H9 (cell line): ENCODE data around the gene ROCK2. TPM values are rescaled to one million over a fixed set of nuclear protein-coding genes. Genes with fewer than 3 reads are reported as not detected.

ENCODE experiments used
- DNase-seq: peaks from one replicate; pipeline ENCODE4 v3.0.0-alpha.2; 2017
- H2AFZ ChIP-seq: one replicate; pipeline ENCODE4 v1.6.1; 2013; ENCODE audit warnings: mild to moderate bottlenecking, low read length, control low read depth, moderate library complexity
- H2AK5ac ChIP-seq: 2 replicates; pipeline ENCODE4 v1.6.1; 2013; ENCODE audit warnings: low read length, control low read depth, mixed read lengths; ENCODE audit not compliant: insufficient read length
- H2BK120ac ChIP-seq: one replicate; pipeline ENCODE4 v1.6.1; 2013; ENCODE audit warnings: low read depth, mild to moderate bottlenecking, low read length, control low read depth, inconsistent platforms; ENCODE audit not compliant: poor library complexity, severe bottlenecking
- H2BK12ac ChIP-seq: 2 replicates; pipeline ENCODE4 v1.6.1; 2013; ENCODE audit warnings: low read length, control low read depth, mixed read lengths, low read depth; ENCODE audit not compliant: insufficient read length
- H2BK15ac ChIP-seq: 2 replicates; pipeline ENCODE4 v1.6.1; 2013; ENCODE audit warnings: low read depth, low read length, control low read depth
- H2BK20ac ChIP-seq: one replicate; pipeline ENCODE4 v1.6.1; 2013; ENCODE audit warnings: low read depth, mild to moderate bottlenecking, low read length, control low read depth, inconsistent platforms; ENCODE audit not compliant: poor library complexity, severe bottlenecking
- H2BK5ac ChIP-seq: 2 replicates; pipeline ENCODE4 v1.6.1; 2013; ENCODE audit warnings: low read length, control low read depth, mixed read lengths; ENCODE audit not compliant: insufficient read length
- H3K14ac ChIP-seq: 2 replicates; pipeline ENCODE4 v1.6.1; 2013; ENCODE audit warnings: low read length, control low read depth; ENCODE audit not compliant: insufficient read depth
- H3K18ac ChIP-seq: 2 replicates; pipeline ENCODE4 v1.6.1; 2013; ENCODE audit warnings: low read depth, mild to moderate bottlenecking, mixed read lengths, low read length, control low read depth; ENCODE audit not compliant: insufficient read length
- H3K23ac ChIP-seq: 2 replicates; pipeline ENCODE4 v1.6.1; 2013; ENCODE audit warnings: low read length, control low read depth, mixed read lengths, low read depth; ENCODE audit not compliant: insufficient read length
- H3K23me2 ChIP-seq: 2 replicates; pipeline ENCODE4 v1.6.1; 2013; ENCODE audit warnings: low read depth, mild to moderate bottlenecking, mixed read lengths, low read length, control low read depth; ENCODE audit not compliant: insufficient read length, poor library complexity, severe bottlenecking
- H3K27ac ChIP-seq: 2 replicates; pipeline ENCODE4 v1.5.1; 2013; ENCODE audit warnings: low read length, control low read depth, mixed read lengths, low read depth; ENCODE audit not compliant: insufficient read length
- H3K27me3 ChIP-seq: 2 replicates; pipeline ENCODE4 v1.6.1; 2013; ENCODE audit warnings: low read length, control low read depth, inconsistent platforms; ENCODE audit not compliant: insufficient read depth
- H3K4ac ChIP-seq: 2 replicates; pipeline ENCODE4 v1.6.1; 2013; ENCODE audit warnings: low read depth, mild to moderate bottlenecking, control low read depth, inconsistent platforms, low read length, moderate library complexity
- H3K4me1 ChIP-seq: 2 replicates; pipeline ENCODE4 v1.6.1; 2013; ENCODE audit warnings: low read length, control low read depth, inconsistent platforms; ENCODE audit not compliant: insufficient read depth
- H3K4me2 ChIP-seq: 2 replicates; pipeline ENCODE4 v1.6.1; 2013; ENCODE audit warnings: low read length, control low read depth, mixed read lengths; ENCODE audit not compliant: insufficient read length, insufficient read depth
- H3K56ac ChIP-seq: 2 replicates; pipeline ENCODE4 v1.6.1; 2013; ENCODE audit warnings: low read depth, mild to moderate bottlenecking, mixed read lengths, low read length, control low read depth; ENCODE audit not compliant: insufficient read length
- H3K79me1 ChIP-seq: 2 replicates; pipeline ENCODE4 v1.6.1; 2013; ENCODE audit warnings: low read depth, mild to moderate bottlenecking, moderate library complexity, low read length, control low read depth, inconsistent platforms; ENCODE audit not compliant: insufficient read depth, poor library complexity, severe bottlenecking
- H3K79me2 ChIP-seq: 2 replicates; pipeline ENCODE4 v1.6.1; 2013; ENCODE audit warnings: low read length, control low read depth, inconsistent platforms; ENCODE audit not compliant: insufficient read depth
- H3K9ac ChIP-seq: 2 replicates; pipeline ENCODE4 v1.6.1; 2013; ENCODE audit warnings: low read length, control low read depth, mixed read lengths; ENCODE audit not compliant: insufficient read length; ENCODE audit errors: extremely low read depth
- H3K9me3 ChIP-seq: one replicate; pipeline ENCODE4 v1.6.1; 2013; ENCODE audit warnings: low read depth, low read length, inconsistent platforms; ENCODE audit not compliant: control insufficient read depth
- H3T11ph ChIP-seq: one replicate; pipeline ENCODE4 v1.6.1; 2013; ENCODE audit warnings: mild to moderate bottlenecking, low read length, control low read depth, inconsistent platforms
- H4K20me1 ChIP-seq: one replicate; pipeline ENCODE4 v1.6.1; 2013; ENCODE audit not compliant: control insufficient read depth, insufficient read length, insufficient read depth
- H4K5ac ChIP-seq: 2 replicates; pipeline ENCODE4 v1.6.1; 2013; ENCODE audit warnings: low read depth, mild to moderate bottlenecking, mixed read lengths, low read length, control low read depth; ENCODE audit not compliant: insufficient read length
- H4K8ac ChIP-seq: replicated peaks from 2 replicates; pipeline ENCODE4 v1.6.1; 2013; ENCODE audit warnings: low read length, control low read depth, mixed read lengths, low read depth; ENCODE audit not compliant: insufficient read length
- H4K91ac ChIP-seq: 2 replicates; pipeline ENCODE4 v1.6.1; 2013; ENCODE audit warnings: low read depth, mild to moderate bottlenecking, moderate library complexity, mixed read lengths, low read length, control low read depth; ENCODE audit not compliant: insufficient read length
- H3K27ac Mint-ChIP-seq, 3 experiments: 2 replicates in 2 of 3; 3 replicates in 1 of 3; pipeline ENCODE4 v1.8.0; 2020 to 2021; ENCODE audit warnings: mixed read lengths in 3 of 3, mild to moderate bottlenecking in 1 of 3, moderate library complexity in 1 of 3
- H3K27me3 Mint-ChIP-seq: 2 replicates; pipeline ENCODE4 v1.8.0; 2021; ENCODE audit warnings: low read depth, mild to moderate bottlenecking, moderate library complexity, mixed read lengths
- H3K36me3 Mint-ChIP-seq, 3 experiments: 2 replicates in 2 of 3; 3 replicates in 1 of 3; pipeline ENCODE4 v1.8.0; 2020 to 2021; ENCODE audit warnings: low read depth in 3 of 3, mixed read lengths in 3 of 3; ENCODE audit not compliant: insufficient read depth in 1 of 3
- H3K4me1 Mint-ChIP-seq, 2 experiments: 2 replicates each; pipeline ENCODE4 v1.8.0; 2020; ENCODE audit warnings: mixed read lengths in 2 of 2
- H3K4me3 Mint-ChIP-seq, 2 experiments: 2 replicates in 1 of 2; 3 replicates in 1 of 2; pipeline ENCODE4 v1.8.0; 2020 to 2021; ENCODE audit warnings: mild to moderate bottlenecking in 2 of 2, mixed read lengths in 2 of 2, moderate library complexity in 1 of 2
- H3K9me3 Mint-ChIP-seq, 2 experiments: 2 replicates in 1 of 2; 3 replicates in 1 of 2; pipeline ENCODE4 v1.8.0; 2020; ENCODE audit warnings: mild to moderate bottlenecking in 2 of 2, mixed read lengths in 2 of 2, moderate library complexity in 1 of 2
- WGBS: extraction: QIAGEN DNeasy Blood & Tissue Kit; methylation state at CpG from one replicate; pipeline ENCODE4 v1.1.7; 2013; ENCODE audit warnings: missing lambda C conversion rate, low lambda C conversion rate, mixed read lengths; ENCODE audit not compliant: insufficient read length; ENCODE audit errors: extremely low coverage; 5-methylcytosine and 5-hydroxymethylcytosine counted together
- total RNA-seq: library from RNA; stranded (reverse); gene quantifications from 2 replicates; pipeline ENCODE4 v1.2.1, GENCODE V29; 2021
- TF ChIP-seq, protein P1 (sequence below): fragments of 200-600 bp; sonication (generic); conservative IDR thresholded peaks from 3 replicates; pipeline ENCODE4 v1.8.0; 2021; ENCODE audit warnings: antibody characterized with exemption, mild to moderate bottlenecking

Gene ROCK2
- total RNA-seq, 1 experiment from 2014 or later = 33.2 TPM

DNA sequence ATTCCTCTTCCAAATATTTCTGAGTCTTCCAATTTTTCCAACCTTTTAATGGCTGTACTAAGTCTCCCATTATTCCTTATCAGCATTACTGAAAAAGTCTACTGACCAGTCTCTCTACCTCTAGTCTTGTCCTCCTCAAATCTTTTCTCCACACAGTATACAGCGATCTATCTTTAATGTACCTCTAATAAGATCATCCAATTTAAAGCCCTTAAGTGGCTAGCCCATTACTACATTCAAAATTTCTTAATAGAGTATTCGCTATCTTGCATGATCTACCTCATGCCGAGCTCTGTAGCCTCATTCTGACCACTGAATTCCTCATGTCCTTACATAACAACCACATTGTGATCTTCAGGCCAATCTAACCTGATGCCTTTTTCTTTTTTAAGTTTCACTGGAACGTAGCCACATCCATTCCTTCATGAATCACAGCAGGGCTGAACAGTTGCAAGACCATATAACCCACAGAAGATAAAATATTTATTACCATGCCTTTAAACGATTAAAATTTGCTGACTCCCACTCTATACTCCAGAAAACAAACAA is 131.3 kb downstream of the ROCK2 start:
- Histone ChIP-seq H3T11ph (no peak overlapping the region), H2AK5ac (no peak overlapping the region), H2AFZ (no peak overlapping the region), H3K27ac (no peak overlapping the region), H3K14ac (no peak overlapping the region), H3K23me2 (no peaks in the 10 kb centered on the region), H3K23ac (no peak overlapping the region), H2BK120ac (no peak overlapping the region), H3K18ac (no peak overlapping the region), H4K20me1 (no peaks in the 10 kb centered on the region), H3K9ac (no peak overlapping the region), H4K8ac (no peak overlapping the region), H2BK5ac (no peak overlapping the region), H4K5ac (no peak overlapping the region), H3K27me3 (no peaks in the 10 kb centered on the region), H3K4me1 (no peaks in the 10 kb centered on the region), H2BK20ac (no peak overlapping the region), H3K4me2 (no peak overlapping the region), H3K4ac (no peak overlapping the region), H2BK15ac (no peak overlapping the region), H4K91ac (no peak overlapping the region), H2BK12ac (no peak overlapping the region), H3K56ac (no peak overlapping the region), H3K79me2 (no peaks in the 10 kb centered on the region), H3K79me1 (no peaks in the 10 kb centered on the region), H3K9me3 (no peaks in the 10 kb centered on the region)
- TF ChIP-seq, protein P1, sequence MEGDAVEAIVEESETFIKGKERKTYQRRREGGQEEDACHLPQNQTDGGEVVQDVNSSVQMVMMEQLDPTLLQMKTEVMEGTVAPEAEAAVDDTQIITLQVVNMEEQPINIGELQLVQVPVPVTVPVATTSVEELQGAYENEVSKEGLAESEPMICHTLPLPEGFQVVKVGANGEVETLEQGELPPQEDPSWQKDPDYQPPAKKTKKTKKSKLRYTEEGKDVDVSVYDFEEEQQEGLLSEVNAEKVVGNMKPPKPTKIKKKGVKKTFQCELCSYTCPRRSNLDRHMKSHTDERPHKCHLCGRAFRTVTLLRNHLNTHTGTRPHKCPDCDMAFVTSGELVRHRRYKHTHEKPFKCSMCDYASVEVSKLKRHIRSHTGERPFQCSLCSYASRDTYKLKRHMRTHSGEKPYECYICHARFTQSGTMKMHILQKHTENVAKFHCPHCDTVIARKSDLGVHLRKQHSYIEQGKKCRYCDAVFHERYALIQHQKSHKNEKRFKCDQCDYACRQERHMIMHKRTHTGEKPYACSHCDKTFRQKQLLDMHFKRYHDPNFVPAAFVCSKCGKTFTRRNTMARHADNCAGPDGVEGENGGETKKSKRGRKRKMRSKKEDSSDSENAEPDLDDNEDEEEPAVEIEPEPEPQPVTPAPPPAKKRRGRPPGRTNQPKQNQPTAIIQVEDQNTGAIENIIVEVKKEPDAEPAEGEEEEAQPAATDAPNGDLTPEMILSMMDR = no peak
- H3K27me3 Mint-ChIP-seq = no peaks in the 10 kb centered on the region
- DNase-seq = no peak
- H3K27ac Mint-ChIP-seq = no peak overlapping the region
- peaks cover 21 to 68% (median 41%) of the 10 kb centered on the region in 3 experiments for H3K36me3 Mint-ChIP-seq
- H3K9me3 Mint-ChIP-seq = no peaks in the 10 kb centered on the region
- H3K4me1 Mint-ChIP-seq = no peaks in the 10 kb centered on the region
- no CpG with 5 or more reads among the region's 5 CpGs for WGBS
- no peak overlapping the region for H3K4me3 Mint-ChIP-seq
